HepG2 (cell line): Measurements from ENCODE around the gene STIM1. TPM values are rescaled to one million over a fixed set of nuclear protein-coding genes. Genes with fewer than 3 reads are reported as not detected.
A peak's percentile ranks its signal among the peaks of the same experiment; 100 is the strongest.

Experiments used
- CAMTA2 ChIP-seq: sonication (generic); formaldehyde crosslinking; IDR thresholded peaks from 2 replicates; pipeline ENCODE4 v1.4.0; 2020; ENCODE audit warnings: mild to moderate bottlenecking, missing genetic modification reagents, borderline replicate concordance
- DRAP1 ChIP-seq: IDR thresholded peaks from 2 replicates; pipeline ENCODE4 v1.6.1; 2016; ENCODE audit warnings: missing genetic modification reagents, missing compliant biosample characterization
- EP300 ChIP-seq, 3 experiments: sonication (generic) in 1 of 3; formaldehyde crosslinking in 1 of 3; IDR thresholded peaks; 2 replicates each; pipeline versions ENCODE4 v1.5.1 to v1.6.1; 2011 to 2020; ENCODE audit warnings: low read depth in 2 of 3, low read length in 2 of 3, borderline replicate concordance in 1 of 3, improper control_type of control experiment in 1 of 3, mild to moderate bottlenecking in 1 of 3, missing genetic modification reagents in 1 of 3, moderate library complexity in 1 of 3
- ESRRA ChIP-seq: sonication (generic); formaldehyde crosslinking; IDR thresholded peaks from 2 replicates; pipeline ENCODE4 v1.5.1; 2020; ENCODE audit warnings: mild to moderate bottlenecking, low read depth, missing genetic modification reagents
- HDAC2 ChIP-seq: sonication (generic); formaldehyde crosslinking; IDR thresholded peaks from 2 replicates; pipeline ENCODE4 v1.4.0; 2020; ENCODE audit warnings: missing genetic modification reagents
- HNF1A ChIP-seq, 2 experiments: sonication (generic) in 1 of 2; formaldehyde crosslinking in 1 of 2; IDR thresholded peaks; 2 replicates each; pipeline versions ENCODE4 v1.4.0 to v1.6.1; 2016 to 2020; ENCODE audit warnings: borderline replicate concordance in 1 of 2, low read depth in 1 of 2, mild to moderate bottlenecking in 1 of 2, missing genetic modification reagents in 1 of 2
- ISL2 ChIP-seq: sonication (generic); formaldehyde crosslinking; IDR thresholded peaks from 2 replicates; pipeline ENCODE4 v1.5.0; 2020; ENCODE audit warnings: missing genetic modification reagents
- NFIB ChIP-seq: sonication (generic); formaldehyde crosslinking; IDR thresholded peaks from 2 replicates; pipeline ENCODE4 v1.9.0; 2021; ENCODE audit warnings: missing genetic modification reagents, mild to moderate bottlenecking, borderline replicate concordance
- PPARG ChIP-seq: conservative IDR thresholded peaks from 2 replicates; pipeline ENCODE4 v1.6.1; 2016; ENCODE audit warnings: missing biosample characterization, missing genetic modification reagents
- RAD21 ChIP-seq: fragments of 450-650 bp; formaldehyde crosslinking; IDR thresholded peaks from 2 replicates; pipeline ENCODE4 v1.5.0; 2020; ENCODE audit warnings: mild to moderate bottlenecking
- STAG1 ChIP-seq: sonication (generic); formaldehyde crosslinking; IDR thresholded peaks from 2 replicates; pipeline ENCODE4 v1.4.0; 2020; ENCODE audit warnings: missing genetic modification reagents
- TARDBP ChIP-seq: sonication (generic); formaldehyde crosslinking; IDR thresholded peaks from 2 replicates; pipeline ENCODE4 v1.8.0; 2022; ENCODE audit warnings: mild to moderate bottlenecking, missing genetic modification reagents
- TFAP4 ChIP-seq: sonication (generic); IDR thresholded peaks from 2 replicates; pipeline ENCODE4 v1.6.1; 2016; ENCODE audit warnings: low read depth, borderline replicate concordance
- THRA ChIP-seq: sonication (generic); formaldehyde crosslinking; IDR thresholded peaks from 2 replicates; pipeline ENCODE4 v1.4.0; 2020; ENCODE audit warnings: missing genetic modification reagents, borderline replicate concordance
- TOE1 ChIP-seq: sonication (generic); formaldehyde crosslinking; IDR thresholded peaks from 2 replicates; pipeline ENCODE4 v1.4.0; 2020; ENCODE audit warnings: mild to moderate bottlenecking, missing genetic modification reagents
- ZNF124 ChIP-seq: sonication (generic); formaldehyde crosslinking; IDR thresholded peaks from 2 replicates; pipeline ENCODE4 v1.4.0; 2020; ENCODE audit warnings: missing genetic modification reagents
- ZNF7 ChIP-seq: IDR thresholded peaks from 2 replicates; pipeline ENCODE4 v1.6.1; 2016; ENCODE audit warnings: missing biosample characterization, missing genetic modification reagents
- ZNF770 ChIP-seq: sonication (generic); formaldehyde crosslinking; IDR thresholded peaks from 2 replicates; pipeline ENCODE4 v1.5.0; 2020; ENCODE audit warnings: mild to moderate bottlenecking, missing genetic modification reagents
- polyA plus RNA-seq, 8 experiments: library from polyadenylated mRNA; depleted of rRNA in 3 of 8; stranded (reverse) in 7 of 8; unstranded in 1 of 8; fragments of >200 nt; fragmentation: Illumina TruSeq in 4 of 8; extraction: Trizol in 4 of 8; gene quantifications; 2 replicates each; pipeline versions ENCODE4 v1.2.1 to v1.2.3, GENCODE V29; 2011 to 2016; ENCODE audit warnings: low read depth in 4 of 8, missing spikeins in 1 of 8, mixed read lengths in 1 of 8; ENCODE audit not compliant: insufficient read depth in 1 of 8
- total RNA-seq, 5 experiments: library from RNA; depleted of rRNA; stranded (reverse); fragments of >200 nt; fragmentation: Illumina TruSeq; extraction: Trizol; gene quantifications; 2 replicates each; pipeline ENCODE4 v1.2.3, GENCODE V29; 2016; ENCODE audit warnings: low read depth in 1 of 5

STIM1 gene
- total and polyA plus RNA-seq, 2 of the 13 experiments (the other 11 are each of a cell fraction or from before 2014, with no cell fraction given), result 19.2 to 28.5 TPM

- TF ChIP-seq HNF1A (IDR thresholded peaks at IDR 0.05; ENCODE audit: low read depth) (no peak), HNF1A (CRISPR knock-in tag; IDR thresholded peaks at IDR 0.05; ENCODE audit: borderline replicate concordance) (peak; percentile 26; the same call in 1 of the 2 replicates), NFIB (CRISPR knock-in tag) (no peak), ESRRA (CRISPR knock-in tag) (0 out of 2 replicates have a peak, but pooled peaks have one; percentile 23), EP300 (IDR thresholded peaks at IDR 0.05; ENCODE audit: low read depth in 2 of 2, low read length in 2 of 2) (peak in 1 of 2 experiments; percentile 73; a peak in 1 of 4 replicates), EP300 (CRISPR knock-in tag; IDR thresholded peaks at IDR 0.05; ENCODE audit: borderline replicate concordance) (no peak; the same call in 1 of the 2 replicates), STAG1 (CRISPR knock-in tag) (peak; percentile 74), ISL2 (CRISPR knock-in tag) (peak; percentile 89), PPARG (CRISPR knock-in tag) (0 out of 2 replicates have a peak, but pooled peaks have one; percentile 16), DRAP1 (CRISPR knock-in tag) (no peak), TARDBP (CRISPR knock-in tag) (peak; percentile 84), RAD21 (CRISPR knock-in tag) (peak; percentile 73), THRA (CRISPR knock-in tag) (peak; percentile 61; the same call in 1 of the 2 replicates), ZNF770 (CRISPR knock-in tag) (0 out of 2 replicates have a peak, but pooled peaks have one; percentile 24), ZNF124 (CRISPR knock-in tag) (0 out of 2 replicates have a peak, but pooled peaks have one; percentile 37), TOE1 (CRISPR knock-in tag) (0 out of 2 replicates have a peak, but pooled peaks have one; percentile 34), CAMTA2 (CRISPR knock-in tag) (no peak), TFAP4 (peak; percentile 85), ZNF7 (CRISPR knock-in tag) (peak; percentile 64; the same call in 1 of the 2 replicates), HDAC2 (CRISPR knock-in tag) (peak; percentile 66)
Measured at GRCh38 chr11:3942160-3942955, 86.9 kb downstream of the STIM1 start (continued).
